Measurements from ENCODE around the gene MCM3AP.
"Not testable (repeated sequence)": the region's sequence is repeated elsewhere in the genome, so short reads cannot be mapped to it uniquely, and the experiment has no call there.

MCM3AP gene

GRCh38 chr21:46245213-46245915, 40.0 kb downstream of the MCM3AP start:
- no peak for DNase-seq (ENCODE audit: extremely low read depth in 1 of 2, low read depth in 1 of 2)

GRCh38 chr21:46244602-46245001, 40.8 kb downstream of the MCM3AP start:
- DNase-seq (ENCODE audit: extremely low read depth in 1 of 2, low read depth in 1 of 2), result no peak

DNA sequence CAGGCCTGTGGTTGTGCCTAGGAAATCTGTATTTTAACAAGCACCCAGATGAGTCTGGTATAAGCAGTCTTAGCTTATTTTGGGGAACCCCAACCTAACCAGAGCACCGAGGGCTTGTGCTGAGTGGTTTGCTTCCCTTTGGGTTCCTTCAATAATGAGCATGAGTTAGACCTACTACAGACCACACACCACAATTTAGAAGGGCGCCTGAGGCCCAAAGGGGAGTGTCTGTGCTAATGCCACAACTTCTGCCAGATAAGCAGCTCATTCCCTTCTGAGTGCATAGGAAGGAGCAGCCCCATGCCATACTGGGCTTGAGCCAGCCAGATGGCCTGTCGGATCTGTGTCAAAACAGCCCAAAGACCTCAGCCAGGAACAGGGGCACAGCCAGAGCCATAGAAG, 41.5 kb downstream of the MCM3AP start:
- no peak for DNase-seq (ENCODE audit: extremely low read depth in 1 of 2, low read depth in 1 of 2)

DNA sequence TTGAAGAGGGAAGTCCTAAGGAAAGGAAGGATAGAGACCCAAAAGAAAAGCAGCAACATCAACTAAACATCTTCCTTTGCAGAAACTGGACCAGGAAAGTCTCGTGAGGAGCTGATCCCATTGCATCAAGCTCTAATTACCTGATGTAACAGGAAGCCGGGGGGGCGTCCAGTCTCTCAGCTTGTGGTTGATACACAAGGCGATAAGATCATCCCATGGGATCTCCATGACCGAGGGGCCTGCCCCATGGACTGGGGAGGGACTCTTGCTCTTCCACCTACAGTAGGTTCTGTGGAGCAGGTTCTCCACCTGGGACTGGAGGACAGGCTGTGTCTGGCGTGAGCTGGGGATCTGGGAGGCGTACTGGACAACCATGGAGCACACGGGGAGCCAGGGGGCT, 42.1 kb downstream of the MCM3AP start:
- no peak for DNase-seq (ENCODE audit: extremely low read depth in 1 of 2, low read depth in 1 of 2)

DNA sequence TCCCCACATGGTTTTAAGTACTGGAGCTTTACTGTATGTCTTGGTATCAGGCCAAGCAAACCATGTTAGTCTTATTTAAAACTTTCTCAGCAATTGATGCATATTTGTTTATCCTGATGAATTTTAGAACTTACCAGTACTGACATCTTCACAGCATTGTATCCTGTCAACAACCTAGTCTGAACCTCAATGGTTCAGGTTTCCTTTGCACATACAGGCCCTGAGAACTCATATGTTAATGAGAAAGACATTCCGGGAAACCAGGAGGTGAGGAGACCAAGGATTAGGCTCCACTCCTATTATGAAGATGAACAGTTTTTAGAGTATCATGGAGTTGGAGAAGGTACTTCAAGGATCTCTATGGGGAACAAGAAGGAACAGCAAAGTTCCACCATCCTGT, 43.8 kb downstream of the MCM3AP start:
- DNase-seq (ENCODE audit: extremely low read depth in 1 of 2, low read depth in 1 of 2), result not testable (repeated sequence)

DNA sequence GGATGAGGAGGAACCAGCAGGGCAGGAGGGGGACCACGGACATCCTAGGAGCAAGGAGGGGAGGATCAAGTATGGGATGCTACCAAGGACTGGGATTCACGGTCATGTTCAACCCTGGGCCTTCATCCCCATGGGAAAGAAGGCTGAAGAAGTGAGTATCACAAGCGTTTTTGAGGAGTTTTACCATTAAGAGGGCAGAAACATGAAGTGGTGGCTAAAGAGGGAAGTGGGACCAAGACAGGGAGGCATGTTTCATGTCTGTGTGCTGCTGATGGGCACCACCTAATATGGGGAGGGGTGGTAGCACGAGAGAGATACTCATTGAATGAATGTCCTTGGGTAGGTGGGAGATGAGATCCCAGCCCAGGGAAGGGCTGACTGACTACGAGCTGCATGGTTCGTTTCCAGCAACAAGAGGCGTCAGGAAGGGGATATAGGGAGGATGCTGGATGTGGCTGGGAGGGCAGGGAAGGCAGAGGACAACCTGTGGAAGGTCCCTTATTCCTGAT, 45.5 kb downstream of the MCM3AP start:
- DNase-seq (ENCODE audit: extremely low read depth in 1 of 2, low read depth in 1 of 2), result no peak

- DNase-seq (ENCODE audit: extremely low read depth in 1 of 2, low read depth in 1 of 2), result no peak
These were observed 47.9 kb downstream of the MCM3AP start for GRCh38 chr21:46237474-46237873.

GRCh38 chr21:46234436-46234950, 50.9 kb downstream of the MCM3AP start:
- DNase-seq (ENCODE audit: extremely low read depth in 1 of 2, low read depth in 1 of 2), result no peak

GRCh38 chr21:46229923-46230260, 55.5 kb downstream of the MCM3AP start:
- DNase-seq (ENCODE audit: extremely low read depth in 1 of 2, low read depth in 1 of 2), result no peak

DNA sequence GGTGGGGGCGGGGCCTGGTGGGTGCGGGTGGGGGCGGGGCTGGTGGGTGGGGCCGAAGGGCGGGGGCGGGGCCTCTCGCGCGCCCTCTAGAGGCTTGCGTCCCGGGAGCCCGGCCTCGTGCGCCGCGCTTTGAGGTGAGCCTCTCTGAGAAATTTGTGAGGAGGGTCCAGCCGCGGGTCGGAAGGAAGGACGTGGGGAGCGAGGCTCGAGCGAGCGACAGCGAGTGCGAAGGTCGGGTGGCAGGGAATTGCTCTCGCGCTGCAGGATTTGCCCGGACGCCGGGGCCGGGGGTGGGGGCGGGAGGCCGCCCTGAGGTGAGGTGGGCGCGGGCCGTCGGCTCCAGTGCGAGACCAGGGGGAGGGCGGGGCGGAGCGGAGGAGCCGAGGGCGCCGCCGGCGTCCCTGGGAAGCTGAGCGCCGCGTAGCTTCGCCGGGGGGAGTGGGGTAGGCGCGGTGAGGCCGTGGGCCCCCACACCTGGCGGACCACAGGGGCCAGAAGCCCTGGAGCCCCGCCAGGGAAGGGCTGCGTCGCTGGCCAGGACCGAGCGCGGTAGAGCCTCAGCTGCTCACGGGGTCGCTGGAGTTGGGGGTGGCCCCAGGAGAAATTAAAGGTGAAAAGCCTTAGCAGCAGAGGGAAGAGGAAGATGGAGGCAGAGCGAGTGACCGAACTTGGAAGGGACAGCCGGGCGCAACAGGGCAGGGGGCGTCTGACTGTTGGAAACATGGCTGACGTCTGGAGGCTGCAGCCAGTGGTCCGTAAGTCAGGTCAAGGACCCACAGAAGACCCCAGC, 56.1 kb downstream of the MCM3AP start:
- no peak for DNase-seq (ENCODE audit: extremely low read depth in 1 of 2, low read depth in 1 of 2)

DNA sequence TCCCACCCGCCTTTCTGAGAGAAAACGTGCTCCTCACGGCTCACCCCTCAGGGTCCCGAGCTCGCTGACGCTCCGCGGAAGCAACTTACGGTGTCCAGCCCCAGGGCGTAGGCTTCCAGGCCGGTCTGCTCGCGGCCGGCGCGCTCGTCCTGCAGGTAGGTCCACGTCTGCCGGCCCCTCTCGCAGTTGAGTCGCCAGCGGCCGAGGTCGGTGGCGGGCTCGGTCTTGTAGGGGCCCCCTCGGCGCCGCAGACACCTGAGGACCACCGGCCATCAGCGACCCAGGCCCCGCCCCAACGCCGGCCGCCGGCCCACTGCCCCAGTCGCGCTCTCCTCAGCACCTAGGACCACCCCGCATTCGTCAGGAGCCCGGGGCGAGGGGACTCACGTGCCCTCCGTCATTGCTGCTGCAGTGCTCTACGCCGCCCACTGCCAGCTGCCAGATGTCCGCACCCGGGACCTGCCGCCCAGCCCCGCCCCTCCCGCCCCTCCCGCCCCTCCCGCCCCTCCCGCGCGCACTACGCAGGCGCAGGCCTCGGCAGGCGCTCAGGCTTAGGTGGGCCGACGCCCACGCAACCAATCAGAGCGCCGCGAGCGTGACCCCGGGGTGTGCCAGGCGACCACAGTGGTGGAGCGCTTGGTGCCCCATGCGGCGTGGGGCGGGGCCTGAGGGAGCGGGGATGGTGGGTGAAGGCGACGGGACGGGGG, 56.9 kb downstream of the MCM3AP start, which contains the start of gene LSS:
Gene LSS (minus strand): TSS at position 430 of the 707 bp plus-strand sequence. CDS start 29 bp downstream, at position 401.
- DNase-seq (ENCODE audit: extremely low read depth in 1 of 2, low read depth in 1 of 2), result peak; percentile 95 to 98

DNA sequence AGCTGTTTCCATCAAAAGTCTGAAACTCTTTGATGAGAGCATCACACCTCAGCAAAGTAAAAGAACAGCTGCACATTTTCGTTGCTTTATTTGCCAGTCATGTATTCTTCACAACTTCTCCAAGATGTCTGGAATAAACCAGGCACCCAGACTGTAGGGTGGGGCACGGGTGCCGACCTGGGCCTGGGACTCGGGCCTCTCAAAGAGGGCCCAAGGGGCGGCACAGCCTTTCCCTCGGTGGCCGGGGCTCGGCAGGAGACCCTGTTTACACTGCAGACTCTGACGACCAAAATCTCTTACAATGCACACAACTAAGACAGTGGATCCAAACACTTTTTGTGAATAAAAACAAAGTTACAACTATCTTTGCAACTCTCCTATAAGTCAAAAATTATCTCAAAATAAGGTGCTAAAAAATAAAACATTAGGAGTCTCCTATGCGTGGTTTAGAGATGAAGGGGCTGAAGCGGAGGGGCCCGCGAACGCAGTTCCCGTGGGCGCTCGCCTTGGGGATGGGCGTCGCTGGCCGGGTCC, 57.5 kb downstream of the MCM3AP start:
- DNase-seq (ENCODE audit: extremely low read depth in 1 of 2, low read depth in 1 of 2), result no peak

- no peak for DNase-seq (ENCODE audit: extremely low read depth in 1 of 2, low read depth in 1 of 2)
These were observed 58.4 kb downstream of the MCM3AP start for GRCh38 chr21:46226920-46227599.

- DNase-seq (ENCODE audit: extremely low read depth in 1 of 2, low read depth in 1 of 2), result no peak
These were observed 59.3 kb downstream of the MCM3AP start for GRCh38 chr21:46226146-46226545.

DNA sequence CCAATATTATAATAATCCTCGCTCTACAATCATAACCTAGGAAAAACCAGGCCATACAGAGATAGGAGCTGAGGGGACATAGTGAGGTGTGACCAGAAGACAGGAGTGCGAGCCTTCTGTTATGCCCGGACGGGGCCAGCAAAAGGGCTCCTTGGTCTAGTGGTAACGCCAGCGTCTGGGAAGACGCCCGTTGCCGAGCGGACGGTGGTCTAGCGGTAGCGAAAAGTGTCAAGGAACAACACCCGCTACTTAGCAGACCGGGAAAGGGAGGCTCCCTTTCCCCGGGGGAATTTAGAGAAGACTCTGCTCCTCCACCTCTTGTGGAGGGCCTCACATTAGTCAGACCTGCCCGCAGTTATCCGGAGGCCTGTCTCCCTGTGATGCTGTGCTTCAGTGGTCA, 61.8 kb downstream of the MCM3AP start:
- not testable (repeated sequence) for DNase-seq (ENCODE audit: extremely low read depth in 1 of 2, low read depth in 1 of 2)

- no peak for DNase-seq (ENCODE audit: extremely low read depth in 1 of 2, low read depth in 1 of 2)
These were observed 62.2 kb downstream of the MCM3AP start for GRCh38 chr21:46223217-46223616.

DNA sequence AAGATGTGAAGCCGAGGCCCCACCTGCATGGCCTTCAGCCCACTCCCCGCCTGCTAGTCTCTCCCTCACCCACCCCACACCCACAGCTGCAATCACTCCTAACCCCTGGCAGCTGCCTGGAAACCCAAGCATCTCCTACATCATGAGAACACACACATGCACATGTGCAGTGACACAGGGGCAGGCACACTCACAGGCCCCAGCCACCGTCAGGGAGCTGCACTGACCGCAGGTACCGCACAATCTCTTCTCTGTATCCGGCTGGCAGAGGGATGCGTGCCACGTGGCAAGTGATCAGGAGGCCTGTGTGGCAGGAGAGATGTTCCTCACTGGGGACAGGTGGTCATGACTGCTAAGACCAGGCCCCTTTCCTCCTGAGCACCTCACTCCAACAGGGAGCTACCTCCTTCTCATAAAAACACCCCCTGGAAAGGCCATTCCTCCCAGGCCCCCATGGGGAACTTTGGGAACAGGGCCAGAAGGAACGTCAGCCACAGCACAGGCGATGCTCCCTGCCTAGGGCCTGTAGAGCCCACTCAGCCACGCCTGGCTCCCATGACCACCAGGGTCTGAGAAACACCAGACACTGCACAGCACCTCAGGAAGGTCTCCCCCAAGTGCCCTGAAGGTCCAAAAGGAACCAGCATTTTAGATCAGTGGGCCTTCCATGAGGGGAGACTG, 62.8 kb downstream of the MCM3AP start:
- DNase-seq (ENCODE audit: extremely low read depth in 1 of 2, low read depth in 1 of 2), result no peak

GRCh38 chr21:46221664-46222435, 63.6 kb downstream of the MCM3AP start:
- DNase-seq (ENCODE audit: extremely low read depth in 1 of 2, low read depth in 1 of 2), result no peak

DNA sequence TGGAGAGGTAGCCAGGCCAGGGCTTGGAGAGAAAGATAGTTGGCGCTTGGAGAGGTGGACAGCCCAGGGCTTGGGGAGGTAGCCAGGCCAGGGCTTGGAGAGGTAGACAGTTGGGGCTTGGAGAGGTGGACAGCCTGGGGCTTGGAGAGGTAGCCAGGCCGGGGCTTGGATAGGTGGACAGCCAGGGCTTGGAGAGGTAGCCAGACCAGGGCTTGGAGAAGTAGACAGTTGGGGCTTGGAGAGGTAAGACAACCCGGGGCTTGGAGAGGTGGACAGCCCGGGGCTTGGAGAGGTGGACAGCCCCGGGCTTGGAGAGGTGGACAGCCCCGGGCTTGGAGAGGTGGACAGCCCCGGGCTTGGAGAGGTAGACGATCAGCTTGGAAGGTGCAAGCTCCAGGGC, 64.6 kb downstream of the MCM3AP start:
- no peak for DNase-seq (ENCODE audit: extremely low read depth in 1 of 2, low read depth in 1 of 2)

All from activated CD8-positive, alpha-beta memory T cell treated with anti-CD3 and anti-CD28 coated beads for 1 hour (primary cell).